ENCODE data around the gene CA14.
"Not testable (repeated sequence)": the region's sequence is repeated elsewhere in the genome, so short reads cannot be mapped to it uniquely, and the experiment has no call there.

CA14 gene

DNA sequence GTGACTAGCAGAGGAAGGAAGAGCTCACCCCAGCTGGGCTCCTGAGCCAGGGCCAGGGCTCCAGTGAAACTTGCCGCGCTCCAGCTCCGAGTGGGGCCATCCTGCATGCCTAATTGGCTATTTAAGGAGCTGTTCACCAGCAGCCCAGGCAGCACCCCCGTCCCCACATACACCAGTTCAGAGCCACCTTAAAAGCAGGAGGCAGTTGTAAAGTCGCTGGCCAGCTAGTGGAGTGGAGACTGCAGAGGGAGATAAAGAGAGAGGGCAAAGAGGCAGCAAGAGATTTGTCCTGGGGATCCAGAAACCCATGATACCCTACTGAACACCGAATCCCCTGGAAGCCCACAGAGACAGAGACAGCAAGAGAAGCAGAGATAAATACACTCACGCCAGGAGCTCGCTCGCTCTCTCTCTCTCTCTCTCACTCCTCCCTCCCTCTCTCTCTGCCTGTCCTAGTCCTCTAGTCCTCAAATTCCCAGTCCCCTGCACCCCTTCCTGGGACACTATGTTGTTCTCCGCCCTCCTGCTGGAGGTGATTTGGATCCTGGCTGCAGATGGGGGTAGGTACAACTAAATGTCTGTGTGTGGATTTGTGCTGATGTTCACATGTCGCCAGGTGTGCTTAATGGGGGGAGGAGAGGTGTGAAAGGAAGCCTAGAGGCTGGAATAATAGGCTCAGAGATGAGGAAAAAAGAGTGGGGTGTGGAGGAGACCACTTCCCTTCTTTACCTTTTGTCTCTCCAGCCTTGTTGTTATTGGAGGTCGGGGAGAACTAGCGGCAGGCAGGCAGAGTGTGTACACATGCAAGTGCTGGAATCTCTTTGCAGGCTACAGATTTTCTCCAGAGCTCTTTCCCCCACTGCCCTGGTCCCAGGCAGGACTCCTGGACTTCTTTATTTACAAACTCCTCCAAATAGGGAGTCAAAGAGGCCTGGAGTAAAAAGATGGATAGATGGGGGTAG lies at the start of gene CA14:
Gene CA14, plus strand, starts transcription at position 151 of the 962 bp plus-strand sequence. Its CDS starts 355 bp downstream, at position 506.
- DNase-seq (ENCODE audit: low read depth in 2 of 2, low spot score in 1 of 2): no peak

GRCh38 chr1:150208460-150208859 lies 49.1 kb upstream of the CA14 start:
- DNase-seq (ENCODE audit: low read depth in 2 of 2, low spot score in 1 of 2): not testable (repeated sequence)

GRCh38 chr1:150210091-150210490 lies 47.5 kb upstream of the CA14 start:
- no peak for DNase-seq (ENCODE audit: low read depth in 2 of 2, low spot score in 1 of 2)

- no peak for DNase-seq (ENCODE audit: low read depth in 2 of 2, low spot score in 1 of 2)
Observed at GRCh38 chr1:150210706-150211105, 46.9 kb upstream of the CA14 start.

DNA sequence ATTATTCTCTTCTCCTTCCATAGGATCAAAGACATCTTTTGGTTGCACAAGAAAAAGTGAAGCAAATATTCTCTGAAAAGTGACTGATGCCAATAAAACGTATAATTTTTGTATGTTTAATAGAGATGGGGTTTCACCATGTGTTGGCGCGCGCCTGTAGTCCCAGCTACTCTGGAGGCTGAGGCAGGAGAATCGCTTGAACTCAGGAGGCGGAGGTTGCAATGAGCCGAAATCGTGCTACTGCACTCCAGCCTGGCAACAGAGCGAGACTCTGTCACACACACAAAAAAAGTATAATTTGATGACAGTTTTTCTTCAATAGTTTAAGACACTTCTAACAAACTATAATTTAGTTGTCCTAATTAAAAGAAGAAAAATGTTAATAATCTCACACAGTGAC lies 45.5 kb upstream of the CA14 start:
- DNase-seq (ENCODE audit: low read depth in 2 of 2, low spot score in 1 of 2): no peak

DNA sequence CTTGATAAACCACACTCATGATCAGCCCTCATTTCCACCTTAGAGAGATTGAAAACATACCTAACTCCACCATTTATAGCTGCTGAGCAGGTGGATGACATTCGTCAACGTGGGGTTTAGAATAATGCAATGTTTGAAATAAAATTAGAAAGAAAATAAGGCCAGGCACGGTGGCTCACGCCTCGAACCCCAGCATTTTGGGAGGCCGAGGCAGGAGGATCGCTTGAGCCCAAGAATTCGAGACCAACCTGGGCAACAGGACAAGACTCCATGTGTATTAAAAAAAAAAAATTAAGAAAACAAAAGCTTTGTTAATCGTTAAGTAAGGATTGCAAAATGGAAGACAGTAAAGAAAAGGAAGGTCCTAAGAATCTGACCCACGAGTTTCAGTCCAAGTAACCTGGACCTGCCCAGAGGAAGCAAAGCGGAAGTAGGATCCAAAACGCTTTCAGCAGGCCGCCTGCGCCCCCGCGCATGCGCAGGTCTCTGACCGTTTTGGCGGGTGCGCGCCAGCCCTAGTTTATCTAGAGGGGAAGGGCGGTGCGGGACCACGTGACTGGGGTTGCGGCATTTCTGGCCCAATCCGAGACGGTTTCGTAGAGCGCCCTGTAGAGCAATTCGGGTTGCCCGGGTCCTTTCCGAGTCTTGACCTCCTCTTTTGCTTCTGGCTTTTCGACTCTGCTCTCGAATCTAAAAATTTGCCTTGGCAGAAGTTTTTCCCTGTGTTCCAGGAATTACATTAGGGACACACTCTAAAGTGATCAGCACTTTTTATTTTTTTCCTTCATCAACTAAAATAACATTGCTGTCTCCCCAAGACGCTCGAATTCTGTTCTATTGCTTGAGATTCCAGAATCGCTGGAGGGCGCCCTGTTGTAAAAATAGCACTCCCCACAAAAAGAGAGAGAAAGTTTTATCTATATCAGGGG lies 44.1 kb upstream of the CA14 start:
- peak; percentile 74 to 84 for DNase-seq (ENCODE audit: low read depth in 2 of 2, low spot score in 1 of 2)

GRCh38 chr1:150214099-150214756 lies 43.3 kb upstream of the CA14 start:
- not testable (repeated sequence) for DNase-seq (ENCODE audit: low read depth in 2 of 2, low spot score in 1 of 2)

GRCh38 chr1:150215855-150216254 lies 41.7 kb upstream of the CA14 start:
- not testable (repeated sequence) for DNase-seq (ENCODE audit: low read depth in 2 of 2, low spot score in 1 of 2)

DNA sequence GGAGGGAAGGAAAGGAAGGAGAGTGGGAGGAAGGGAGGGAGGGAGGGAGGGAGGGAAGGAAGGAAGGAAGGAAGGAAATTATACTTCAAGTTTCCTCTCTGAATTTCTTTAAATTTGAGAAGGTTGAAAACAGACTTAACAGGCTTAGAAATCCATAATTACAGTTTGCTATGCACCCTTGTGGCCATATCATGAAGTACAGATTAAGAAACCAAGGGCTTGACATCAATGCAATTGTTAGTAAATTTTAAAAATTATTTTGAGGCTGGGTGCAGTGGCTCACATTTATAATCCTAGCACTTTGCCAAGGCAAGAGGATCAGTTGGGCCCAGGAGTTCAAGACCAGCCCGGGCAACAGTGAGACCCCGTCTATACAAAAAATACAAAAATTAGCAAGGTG lies 36.0 kb upstream of the CA14 start:
- no peak for DNase-seq (ENCODE audit: low read depth in 2 of 2, low spot score in 1 of 2)

DNA sequence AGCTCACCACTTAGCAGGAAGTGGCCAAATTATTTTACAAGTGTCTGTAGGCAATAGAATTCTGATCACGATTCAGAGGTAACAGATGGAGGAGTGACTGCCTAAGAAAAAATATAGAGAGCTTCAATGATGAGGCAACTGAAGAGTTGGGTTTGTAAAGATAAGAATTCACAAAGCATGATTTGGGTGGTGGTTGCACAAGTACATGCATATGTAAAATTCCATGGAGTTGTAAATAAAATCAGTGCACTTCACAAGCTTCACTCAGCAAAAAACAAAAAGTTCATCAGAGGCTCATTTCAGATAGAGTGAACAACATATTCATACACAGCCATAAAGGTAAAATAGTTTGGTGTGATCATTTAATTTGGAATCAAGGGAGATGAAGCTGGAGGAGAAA lies 32.6 kb upstream of the CA14 start:
- DNase-seq (ENCODE audit: low read depth in 2 of 2, low spot score in 1 of 2): no peak

DNA sequence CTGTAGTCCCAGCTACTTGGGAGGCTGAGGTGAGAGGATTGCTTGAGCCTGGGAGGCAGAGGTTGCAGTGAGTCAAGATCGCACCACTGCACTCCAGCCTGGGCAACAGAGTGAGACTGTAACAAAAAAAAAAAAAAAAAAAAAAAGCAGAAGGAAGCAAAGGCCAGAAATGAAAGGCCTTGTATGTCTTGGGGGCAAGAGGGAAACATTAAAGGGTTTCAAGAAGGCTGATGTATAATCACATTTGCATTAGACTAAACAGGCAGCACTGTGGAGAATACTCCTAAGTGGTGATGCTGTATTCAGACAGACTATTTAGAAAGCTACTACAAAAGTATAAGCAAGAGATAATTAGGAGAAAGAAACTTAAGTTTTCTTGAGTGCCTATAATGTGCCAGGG lies 32.0 kb upstream of the CA14 start:
- DNase-seq (ENCODE audit: low read depth in 2 of 2, low spot score in 1 of 2): no peak

GRCh38 chr1:150226486-150226885 lies 31.1 kb upstream of the CA14 start:
- DNase-seq (ENCODE audit: low read depth in 2 of 2, low spot score in 1 of 2): no peak

DNA sequence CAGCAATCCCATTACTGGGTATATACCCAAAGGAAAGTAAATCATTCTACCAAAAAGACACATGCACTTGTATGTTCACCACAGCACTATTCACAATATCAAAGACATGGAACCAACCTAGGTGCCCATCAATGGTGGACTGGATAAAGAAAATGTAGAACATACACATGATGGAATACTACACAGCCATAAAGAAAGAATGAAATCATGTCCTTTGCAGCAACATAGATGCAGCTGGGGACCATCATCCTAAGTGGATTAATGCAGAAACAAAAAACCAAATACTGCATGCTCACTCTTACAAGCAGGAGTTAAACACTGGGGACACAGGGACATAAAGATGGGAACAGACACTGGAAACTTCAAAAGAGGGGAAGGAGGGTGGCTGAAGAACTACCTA lies 30.3 kb upstream of the CA14 start:
- DNase-seq (ENCODE audit: low read depth in 2 of 2, low spot score in 1 of 2): no peak

- not testable (repeated sequence) for DNase-seq (ENCODE audit: low read depth in 2 of 2, low spot score in 1 of 2)
Observed at GRCh38 chr1:150228246-150228645, 29.3 kb upstream of the CA14 start.

GRCh38 chr1:150232921-150233320 lies 24.7 kb upstream of the CA14 start:
- DNase-seq (ENCODE audit: low read depth in 2 of 2, low spot score in 1 of 2): not testable (repeated sequence)

DNA sequence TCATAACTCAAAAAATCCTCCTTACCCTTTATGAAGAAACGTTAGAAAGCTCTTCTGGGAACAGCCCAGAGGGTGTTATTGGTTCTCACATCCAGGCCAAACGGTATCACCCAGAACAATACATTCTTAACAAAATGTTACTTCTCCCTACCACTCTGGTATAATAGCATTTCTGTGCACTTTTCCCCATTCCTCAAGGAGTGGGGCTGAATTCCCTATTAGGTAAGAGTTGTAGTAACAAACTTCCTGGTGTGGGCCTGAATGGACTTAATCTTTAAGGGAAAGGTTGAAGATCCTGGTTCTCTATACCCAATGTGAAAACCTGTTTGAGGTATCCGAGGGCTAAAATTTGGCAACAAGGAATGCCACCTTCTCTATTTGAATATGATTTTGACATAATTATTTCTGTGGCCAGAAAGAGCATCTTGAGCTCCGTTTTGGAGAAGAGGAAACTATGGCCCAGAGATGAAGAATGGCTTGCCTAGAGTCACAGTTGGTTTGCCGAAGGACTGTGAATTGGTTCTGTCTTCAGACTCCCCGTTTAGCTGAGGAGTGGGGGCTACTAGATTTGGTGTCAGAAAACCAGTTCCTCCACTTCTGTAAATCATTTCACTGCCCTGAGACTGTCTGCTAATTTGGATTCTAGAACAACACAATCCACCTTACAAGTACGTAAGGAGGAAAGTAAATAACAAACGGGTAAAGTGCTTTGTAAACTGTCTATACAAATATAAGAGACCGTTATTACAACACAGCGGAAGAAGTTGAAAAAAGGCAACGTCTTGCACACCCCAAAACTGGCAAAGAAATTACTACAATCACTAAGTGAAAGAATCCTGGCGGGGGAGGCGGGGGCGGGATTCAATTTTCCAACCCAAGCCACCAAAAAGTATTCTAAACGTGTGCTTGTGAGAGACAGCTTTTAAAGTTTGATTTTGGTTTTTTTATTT lies 23.9 kb upstream of the CA14 start:
- peak; percentile 44 to 62 for DNase-seq (ENCODE audit: low read depth in 2 of 2, low spot score in 1 of 2)

DNA sequence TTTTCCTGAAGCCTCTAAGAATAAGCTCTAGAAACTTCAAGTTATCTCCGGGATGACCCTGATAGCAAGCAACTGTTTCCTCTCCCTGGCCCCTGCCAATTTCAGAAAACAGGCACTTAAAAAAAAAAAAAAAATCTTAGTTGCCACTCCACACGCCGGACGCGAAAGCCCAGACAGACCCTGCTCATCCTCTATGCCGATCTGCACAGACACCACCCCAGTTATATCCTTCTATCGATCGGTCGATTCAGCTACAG lies 23.3 kb upstream of the CA14 start:
- no peak for DNase-seq (ENCODE audit: low read depth in 2 of 2, low spot score in 1 of 2)

DNA sequence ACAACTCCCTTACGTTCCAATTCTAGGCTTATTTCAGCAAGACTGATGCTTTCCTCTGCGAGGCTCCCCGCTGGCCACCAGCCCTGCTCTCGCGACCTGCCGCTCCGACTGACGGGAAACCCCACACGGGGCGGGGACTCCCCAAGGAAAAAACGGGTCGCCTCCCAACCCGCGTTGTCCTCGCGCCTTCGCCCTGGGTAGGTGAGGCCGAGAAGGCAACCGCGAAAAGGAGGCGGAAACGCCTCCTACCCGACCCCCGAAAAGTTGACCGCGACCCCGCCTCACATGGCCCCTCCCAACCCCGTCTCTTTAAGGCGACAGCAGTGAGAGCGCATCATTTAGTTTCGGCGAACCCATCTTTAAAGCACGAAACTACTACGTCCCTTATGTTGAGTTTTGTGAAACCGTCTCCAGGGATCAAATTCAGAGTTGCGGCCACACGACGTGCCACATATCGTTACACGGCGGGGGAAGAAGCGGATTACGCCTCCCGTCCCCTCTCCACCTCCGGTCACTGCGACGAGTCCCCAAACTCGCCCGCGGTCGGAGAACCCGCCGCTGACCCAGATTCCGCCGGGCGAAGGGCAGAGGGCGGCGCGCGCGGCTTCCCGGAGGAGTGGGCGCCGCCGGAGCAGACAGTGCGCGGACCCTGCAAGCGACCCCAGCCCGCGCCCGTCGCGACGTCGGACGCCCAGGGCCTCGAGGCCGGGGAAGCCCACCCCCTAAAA lies 22.8 kb upstream of the CA14 start:
- DNase-seq (ENCODE audit: low read depth in 2 of 2, low spot score in 1 of 2): peak; percentile 76 to 88

GRCh38 chr1:150235294-150235851 lies 22.2 kb upstream of the CA14 start:
- no peak for DNase-seq (ENCODE audit: low read depth in 2 of 2, low spot score in 1 of 2)

All from stimulated activated CD8-positive, alpha-beta memory T cell treated with anti-CD3 and anti-CD28 coated beads, Interleukin-4, amount 100 ng/mL, for 4 hours (primary cell).